ENCODE data around the gene KDM4E. TPM values are rescaled to one million over a fixed set of nuclear protein-coding genes. Genes with fewer than 3 reads are reported as not detected.

The KDM4E gene
- total and polyA plus RNA-seq, 9 of the 15 experiments (the other 6 are each of a cell fraction or from before 2014, with no cell fraction given), result 0.04 TPM; not detected in 8

DNA sequence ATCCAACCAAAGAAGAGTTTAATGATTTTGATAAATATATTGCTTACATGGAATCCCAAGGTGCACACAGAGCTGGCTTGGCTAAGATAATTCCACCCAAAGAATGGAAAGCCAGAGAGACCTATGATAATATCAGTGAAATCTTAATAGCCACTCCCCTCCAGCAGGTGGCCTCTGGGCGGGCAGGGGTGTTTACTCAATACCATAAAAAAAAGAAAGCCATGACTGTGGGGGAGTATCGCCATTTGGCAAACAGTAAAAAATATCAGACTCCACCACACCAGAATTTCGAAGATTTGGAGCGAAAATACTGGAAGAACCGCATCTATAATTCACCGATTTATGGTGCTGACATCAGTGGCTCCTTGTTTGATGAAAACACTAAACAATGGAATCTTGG is 27.6 kb upstream of the KDM4E start (continued):
- TF ChIP-seq, protein P1, sequence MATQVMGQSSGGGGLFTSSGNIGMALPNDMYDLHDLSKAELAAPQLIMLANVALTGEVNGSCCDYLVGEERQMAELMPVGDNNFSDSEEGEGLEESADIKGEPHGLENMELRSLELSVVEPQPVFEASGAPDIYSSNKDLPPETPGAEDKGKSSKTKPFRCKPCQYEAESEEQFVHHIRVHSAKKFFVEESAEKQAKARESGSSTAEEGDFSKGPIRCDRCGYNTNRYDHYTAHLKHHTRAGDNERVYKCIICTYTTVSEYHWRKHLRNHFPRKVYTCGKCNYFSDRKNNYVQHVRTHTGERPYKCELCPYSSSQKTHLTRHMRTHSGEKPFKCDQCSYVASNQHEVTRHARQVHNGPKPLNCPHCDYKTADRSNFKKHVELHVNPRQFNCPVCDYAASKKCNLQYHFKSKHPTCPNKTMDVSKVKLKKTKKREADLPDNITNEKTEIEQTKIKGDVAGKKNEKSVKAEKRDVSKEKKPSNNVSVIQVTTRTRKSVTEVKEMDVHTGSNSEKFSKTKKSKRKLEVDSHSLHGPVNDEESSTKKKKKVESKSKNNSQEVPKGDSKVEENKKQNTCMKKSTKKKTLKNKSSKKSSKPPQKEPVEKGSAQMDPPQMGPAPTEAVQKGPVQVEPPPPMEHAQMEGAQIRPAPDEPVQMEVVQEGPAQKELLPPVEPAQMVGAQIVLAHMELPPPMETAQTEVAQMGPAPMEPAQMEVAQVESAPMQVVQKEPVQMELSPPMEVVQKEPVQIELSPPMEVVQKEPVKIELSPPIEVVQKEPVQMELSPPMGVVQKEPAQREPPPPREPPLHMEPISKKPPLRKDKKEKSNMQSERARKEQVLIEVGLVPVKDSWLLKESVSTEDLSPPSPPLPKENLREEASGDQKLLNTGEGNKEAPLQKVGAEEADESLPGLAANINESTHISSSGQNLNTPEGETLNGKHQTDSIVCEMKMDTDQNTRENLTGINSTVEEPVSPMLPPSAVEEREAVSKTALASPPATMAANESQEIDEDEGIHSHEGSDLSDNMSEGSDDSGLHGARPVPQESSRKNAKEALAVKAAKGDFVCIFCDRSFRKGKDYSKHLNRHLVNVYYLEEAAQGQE (IDR thresholded peaks at IDR 0.05; ENCODE audit: borderline replicate concordance), result peak; percentile 4; the same call in 1 of the 2 replicates
- TF ChIP-seq, protein P1 (CRISPR knock-in tag; IDR thresholded peaks at IDR 0.05; ENCODE audit: low read depth), result no peak
- TF ChIP-seq, protein P2, sequence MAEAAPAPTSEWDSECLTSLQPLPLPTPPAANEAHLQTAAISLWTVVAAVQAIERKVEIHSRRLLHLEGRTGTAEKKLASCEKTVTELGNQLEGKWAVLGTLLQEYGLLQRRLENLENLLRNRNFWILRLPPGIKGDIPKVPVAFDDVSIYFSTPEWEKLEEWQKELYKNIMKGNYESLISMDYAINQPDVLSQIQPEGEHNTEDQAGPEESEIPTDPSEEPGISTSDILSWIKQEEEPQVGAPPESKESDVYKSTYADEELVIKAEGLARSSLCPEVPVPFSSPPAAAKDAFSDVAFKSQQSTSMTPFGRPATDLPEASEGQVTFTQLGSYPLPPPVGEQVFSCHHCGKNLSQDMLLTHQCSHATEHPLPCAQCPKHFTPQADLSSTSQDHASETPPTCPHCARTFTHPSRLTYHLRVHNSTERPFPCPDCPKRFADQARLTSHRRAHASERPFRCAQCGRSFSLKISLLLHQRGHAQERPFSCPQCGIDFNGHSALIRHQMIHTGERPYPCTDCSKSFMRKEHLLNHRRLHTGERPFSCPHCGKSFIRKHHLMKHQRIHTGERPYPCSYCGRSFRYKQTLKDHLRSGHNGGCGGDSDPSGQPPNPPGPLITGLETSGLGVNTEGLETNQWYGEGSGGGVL (CRISPR knock-in tag; IDR thresholded peaks at IDR 0.05), result no peak

Data from K562 (cell line).